Measurements from ENCODE around the gene DOC2A.

DOC2A gene

GRCh38 chr16:29974291-29975133, 36.3 kb downstream of the DOC2A start:
- Histone ChIP-seq H3K27me3 (ENCODE audit: insufficient read depth, insufficient read length) (peaks cover 10% of the 10 kb centered on the region), H3K4me1 (ENCODE audit: insufficient read depth, insufficient read length) (peaks cover 7% of the 10 kb centered on the region), H3K36me3 (ENCODE audit: insufficient read depth, insufficient read length, low read length) (peaks cover 44% of the 10 kb centered on the region), H3K4me3 (ENCODE audit: insufficient read length, low read depth) (peak overlapping the region; percentile 89), H3K9ac (ENCODE audit: insufficient read length, low read depth) (peak overlapping the region; percentile 97), H3K9me3 (ENCODE audit: insufficient read depth, low read length) (peaks cover 16% of the 10 kb centered on the region)
- TF ChIP-seq SUZ12 (IDR thresholded peaks at IDR 0.05; ENCODE audit: extremely low read depth, insufficient read depth, insufficient read length) = no peak
- no peak for TF ChIP-seq YY1 (IDR thresholded peaks at IDR 0.05; ENCODE audit: insufficient read depth, insufficient read length)
- no peak for TF ChIP-seq ZNF274 (IDR thresholded peaks at IDR 0.05; ENCODE audit: low read depth, low read length)
- no peak for DNase-seq (ENCODE audit: low read depth, low spot score)

- Histone ChIP-seq H3K4me1 (ENCODE audit: insufficient read depth, insufficient read length) (peaks cover 7% of the 10 kb centered on the region), H3K9ac (ENCODE audit: insufficient read length, low read depth) (peak within 1 kb of the TSS; percentile 97), H3K9me3 (ENCODE audit: insufficient read depth, low read length) (peaks cover 16% of the 10 kb centered on the region), H3K27me3 (ENCODE audit: insufficient read depth, insufficient read length) (peaks cover 10% of the 10 kb centered on the region), H3K36me3 (ENCODE audit: insufficient read depth, insufficient read length, low read length) (peaks cover 42% of the 10 kb centered on the region), H3K4me3 (ENCODE audit: insufficient read length, low read depth) (peak within 1 kb of the TSS; percentile 89)
- DNase-seq (ENCODE audit: low read depth, low spot score) = peak; percentile 99
- TF ChIP-seq ZNF274 (IDR thresholded peaks at IDR 0.05; ENCODE audit: low read depth, low read length) (no peak), YY1 (IDR thresholded peaks at IDR 0.05; ENCODE audit: insufficient read depth, insufficient read length) (peak; percentile 57)
Observed at GRCh38 chr16:29973384-29974246, 37.2 kb downstream of the DOC2A start, which contains the start of gene TAOK2. TSS of gene TAOK2 (plus strand) at chr16:29973868. CDS start at chr16:29977773, 3,905 bp downstream.

GRCh38 chr16:29972992-29973383, 37.8 kb downstream of the DOC2A start:
- DNase-seq (ENCODE audit: low read depth, low spot score) = no peak
- Histone ChIP-seq H3K9me3 (ENCODE audit: insufficient read depth, low read length) (peaks cover 16% of the 10 kb centered on the region), H3K27me3 (ENCODE audit: insufficient read depth, insufficient read length) (peaks cover 10% of the 10 kb centered on the region), H3K36me3 (ENCODE audit: insufficient read depth, insufficient read length, low read length) (peaks cover 42% of the 10 kb centered on the region), H3K9ac (ENCODE audit: insufficient read length, low read depth) (no peak overlapping the region), H3K4me1 (ENCODE audit: insufficient read depth, insufficient read length) (peaks cover 6% of the 10 kb centered on the region), H3K4me3 (ENCODE audit: insufficient read length, low read depth) (no peak overlapping the region)
- no peak for TF ChIP-seq SUZ12 (IDR thresholded peaks at IDR 0.05; ENCODE audit: extremely low read depth, insufficient read depth, insufficient read length)
- TF ChIP-seq ZNF274 (IDR thresholded peaks at IDR 0.05; ENCODE audit: low read depth, low read length) = no peak
- TF ChIP-seq YY1 (IDR thresholded peaks at IDR 0.05; ENCODE audit: insufficient read depth, insufficient read length) = no peak

- no peak for DNase-seq (ENCODE audit: low read depth, low spot score)
- TF ChIP-seq ZNF274 (IDR thresholded peaks at IDR 0.05; ENCODE audit: low read depth, low read length) (no peak), SUZ12 (IDR thresholded peaks at IDR 0.05; ENCODE audit: extremely low read depth, insufficient read depth, insufficient read length) (no peak)
- Histone ChIP-seq H3K9me3 (ENCODE audit: insufficient read depth, low read length) (peaks cover 16% of the 10 kb centered on the region), H3K36me3 (ENCODE audit: insufficient read depth, insufficient read length, low read length) (peaks cover 39% of the 10 kb centered on the region), H3K27me3 (ENCODE audit: insufficient read depth, insufficient read length) (peaks cover 10% of the 10 kb centered on the region), H3K9ac (ENCODE audit: insufficient read length, low read depth) (no peak overlapping the region), H3K4me1 (ENCODE audit: insufficient read depth, insufficient read length) (peaks cover 5% of the 10 kb centered on the region), H3K4me3 (ENCODE audit: insufficient read length, low read depth) (no peak overlapping the region)
Observed at GRCh38 chr16:29972500-29972899, 38.3 kb downstream of the DOC2A start.

- Histone ChIP-seq H3K27me3 (ENCODE audit: insufficient read depth, insufficient read length) (peaks cover 10% of the 10 kb centered on the region), H3K36me3 (ENCODE audit: insufficient read depth, insufficient read length, low read length) (peaks cover 38% of the 10 kb centered on the region), H3K9me3 (ENCODE audit: insufficient read depth, low read length) (peaks cover 16% of the 10 kb centered on the region), H3K9ac (ENCODE audit: insufficient read length, low read depth) (no peak overlapping the region), H3K4me3 (ENCODE audit: insufficient read length, low read depth) (no peak overlapping the region), H3K4me1 (ENCODE audit: insufficient read depth, insufficient read length) (peaks cover 5% of the 10 kb centered on the region)
- DNase-seq (ENCODE audit: low read depth, low spot score) = no peak
- TF ChIP-seq YY1 (IDR thresholded peaks at IDR 0.05; ENCODE audit: insufficient read depth, insufficient read length) = no peak
Observed at GRCh38 chr16:29971304-29971703, 39.5 kb downstream of the DOC2A start.

- DNase-seq (ENCODE audit: low read depth, low spot score) = no peak
- Histone ChIP-seq H3K27me3 (ENCODE audit: insufficient read depth, insufficient read length) (peaks cover 10% of the 10 kb centered on the region), H3K9ac (ENCODE audit: insufficient read length, low read depth) (no peak overlapping the region), H3K9me3 (ENCODE audit: insufficient read depth, low read length) (peaks cover 15% of the 10 kb centered on the region), H3K4me3 (ENCODE audit: insufficient read length, low read depth) (no peak overlapping the region), H3K4me1 (ENCODE audit: insufficient read depth, insufficient read length) (no peaks in the 10 kb centered on the region), H3K36me3 (ENCODE audit: insufficient read depth, insufficient read length, low read length) (peaks cover 41% of the 10 kb centered on the region)
- TF ChIP-seq SUZ12 (IDR thresholded peaks at IDR 0.05; ENCODE audit: extremely low read depth, insufficient read depth, insufficient read length) = no peak
- TF ChIP-seq YY1 (IDR thresholded peaks at IDR 0.05; ENCODE audit: insufficient read depth, insufficient read length) = no peak
Observed at GRCh38 chr16:29968205-29968604, 42.6 kb downstream of the DOC2A start.
